ENCODE data around the gene GLMP.

Gene GLMP

DNA sequence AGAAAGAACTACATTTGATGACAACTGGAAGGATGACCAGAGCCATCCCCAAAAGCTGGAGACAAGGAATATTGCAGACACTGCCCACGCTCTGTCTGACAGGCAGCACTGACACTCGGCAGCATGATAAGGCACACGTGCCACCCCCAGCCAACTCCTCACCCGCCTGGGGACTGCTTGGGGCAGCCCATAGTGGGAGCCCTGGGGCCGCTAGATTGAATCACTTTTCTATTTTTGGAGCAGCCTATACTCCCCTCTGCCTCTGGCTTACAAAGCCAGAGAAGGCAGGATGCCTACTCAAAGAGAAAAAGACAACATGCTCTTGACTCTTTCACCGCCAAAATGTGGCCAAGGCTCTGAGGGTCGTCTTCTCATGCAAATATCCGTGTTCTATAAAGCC is 14.2 kb downstream of the GLMP start:
- TF ChIP-seq, protein P1, sequence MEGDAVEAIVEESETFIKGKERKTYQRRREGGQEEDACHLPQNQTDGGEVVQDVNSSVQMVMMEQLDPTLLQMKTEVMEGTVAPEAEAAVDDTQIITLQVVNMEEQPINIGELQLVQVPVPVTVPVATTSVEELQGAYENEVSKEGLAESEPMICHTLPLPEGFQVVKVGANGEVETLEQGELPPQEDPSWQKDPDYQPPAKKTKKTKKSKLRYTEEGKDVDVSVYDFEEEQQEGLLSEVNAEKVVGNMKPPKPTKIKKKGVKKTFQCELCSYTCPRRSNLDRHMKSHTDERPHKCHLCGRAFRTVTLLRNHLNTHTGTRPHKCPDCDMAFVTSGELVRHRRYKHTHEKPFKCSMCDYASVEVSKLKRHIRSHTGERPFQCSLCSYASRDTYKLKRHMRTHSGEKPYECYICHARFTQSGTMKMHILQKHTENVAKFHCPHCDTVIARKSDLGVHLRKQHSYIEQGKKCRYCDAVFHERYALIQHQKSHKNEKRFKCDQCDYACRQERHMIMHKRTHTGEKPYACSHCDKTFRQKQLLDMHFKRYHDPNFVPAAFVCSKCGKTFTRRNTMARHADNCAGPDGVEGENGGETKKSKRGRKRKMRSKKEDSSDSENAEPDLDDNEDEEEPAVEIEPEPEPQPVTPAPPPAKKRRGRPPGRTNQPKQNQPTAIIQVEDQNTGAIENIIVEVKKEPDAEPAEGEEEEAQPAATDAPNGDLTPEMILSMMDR (IDR thresholded peaks at IDR 0.05), result no peak
- TF ChIP-seq ZFX (IDR thresholded peaks at IDR 0.05; ENCODE audit: borderline replicate concordance), result no peak
- peak overlapping the region; percentile 85 for H3K27ac ChIP-seq

GRCh38 chr1:156279837-156280236 is 15.6 kb downstream of the GLMP start:
- no peak for TF ChIP-seq ZFX (IDR thresholded peaks at IDR 0.05; ENCODE audit: borderline replicate concordance)
- TF ChIP-seq, protein P1 (IDR thresholded peaks at IDR 0.05), result no peak

DNA sequence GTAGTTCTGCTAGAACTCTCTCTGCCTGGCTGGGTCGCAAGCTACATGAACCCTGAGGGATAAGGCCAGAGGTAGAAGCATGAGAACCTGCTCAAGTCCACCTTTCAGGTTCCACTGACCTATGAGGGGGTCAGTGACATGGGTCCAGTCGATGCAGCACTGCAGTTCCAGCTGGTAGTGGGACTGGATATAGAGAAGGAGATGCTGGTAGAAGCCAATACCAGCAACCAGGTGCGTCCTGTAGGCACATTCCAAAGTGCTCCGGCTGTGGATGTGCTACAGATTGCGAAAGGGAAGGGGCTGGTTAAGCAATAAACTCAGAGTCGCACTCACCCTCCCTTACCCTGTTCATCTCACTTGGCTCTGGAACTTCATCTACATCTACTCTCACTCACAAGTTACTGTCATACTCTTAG is 18.5 kb downstream of the GLMP start:
- TF ChIP-seq ZFX (IDR thresholded peaks at IDR 0.05; ENCODE audit: borderline replicate concordance), result no peak
- TF ChIP-seq, protein P1 (IDR thresholded peaks at IDR 0.05), result no peak
- H3K27ac ChIP-seq, result no peak overlapping the region

More at GRCh38 chr1:156279837-156280236, 15.6 kb downstream of the GLMP start:
- H3K27ac ChIP-seq, result no peak overlapping the region

- H3K27ac ChIP-seq, result no peak overlapping the region
- TF ChIP-seq, protein P1 (IDR thresholded peaks at IDR 0.05), result no peak
- no peak for TF ChIP-seq ZFX (IDR thresholded peaks at IDR 0.05; ENCODE audit: borderline replicate concordance)
These were observed 18.9 kb downstream of the GLMP start for GRCh38 chr1:156276532-156276931.

DNA sequence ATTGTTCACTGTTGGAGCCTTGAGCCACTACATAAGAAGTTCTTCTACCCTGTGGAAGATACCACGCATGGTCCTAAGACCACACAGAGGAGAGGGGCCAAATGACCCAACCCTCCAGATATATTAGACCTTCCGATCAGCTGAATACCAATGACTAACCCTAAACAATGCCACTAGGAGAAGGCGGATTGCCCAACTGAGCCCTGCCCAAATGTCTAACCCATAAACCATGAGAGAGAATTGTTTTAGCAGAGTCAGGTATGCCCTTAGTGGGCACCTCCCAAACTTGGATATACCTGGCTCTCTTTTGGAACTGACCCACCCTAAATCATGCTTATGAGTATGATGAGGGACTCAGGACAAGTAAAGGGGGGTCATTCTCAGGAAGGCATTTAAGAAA is 25.2 kb downstream of the GLMP start:
- no peak for TF ChIP-seq ZFX (IDR thresholded peaks at IDR 0.05; ENCODE audit: borderline replicate concordance)
- TF ChIP-seq, protein P1 (IDR thresholded peaks at IDR 0.05), result no peak
- no peak overlapping the region for H3K27ac ChIP-seq

DNA sequence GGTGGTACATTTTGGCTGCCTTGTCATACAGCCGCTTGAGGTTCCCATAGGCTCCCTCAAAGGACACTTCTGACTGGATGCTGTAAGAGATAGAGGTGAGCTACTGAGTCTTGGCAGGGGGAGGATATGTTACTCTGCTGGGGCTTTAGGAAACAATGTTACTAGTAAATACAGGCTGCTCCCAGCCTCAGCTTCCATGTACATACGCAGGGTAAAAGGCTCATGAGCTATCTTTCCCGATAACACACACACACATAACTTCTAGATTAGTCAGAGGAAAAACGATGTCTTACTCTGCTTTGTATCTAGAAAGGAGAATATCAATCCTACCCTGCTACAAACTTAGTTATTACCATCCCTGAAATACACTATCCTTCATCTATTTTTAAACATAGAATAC is 27.1 kb downstream of the GLMP start:
- no peak for TF ChIP-seq ZFX (IDR thresholded peaks at IDR 0.05; ENCODE audit: borderline replicate concordance)
- TF ChIP-seq, protein P1 (IDR thresholded peaks at IDR 0.05), result no peak

GRCh38 chr1:156266051-156266450 is 29.4 kb downstream of the GLMP start:
- H3K27ac ChIP-seq, result no peak overlapping the region
- TF ChIP-seq, protein P1 (IDR thresholded peaks at IDR 0.05), result no peak
- no peak for TF ChIP-seq ZFX (IDR thresholded peaks at IDR 0.05; ENCODE audit: borderline replicate concordance)

More for the DNA sequence above, 27.1 kb downstream of the GLMP start:
- no peak overlapping the region for H3K27ac ChIP-seq
